Measurements from ENCODE around the gene ZNF423.
"Not testable (repeated sequence)": the region's sequence is repeated elsewhere in the genome, so short reads cannot be mapped to it uniquely, and the experiment has no call there.

ZNF423 gene

GRCh38 chr16:49519008-49519656 lies 336.8 kb downstream of the ZNF423 start:
- no peaks in the 10 kb centered on the region for H3K36me3 Mint-ChIP-seq
- H3K9me3 Mint-ChIP-seq = no peaks in the 10 kb centered on the region
- no peak overlapping the region for H3K27ac Mint-ChIP-seq
- no peak overlapping the region for H3K4me3 Mint-ChIP-seq
- H3K4me1 Mint-ChIP-seq = peaks cover 2% of the 10 kb centered on the region
- DNase-seq (ENCODE audit: low spot score in 2 of 2) (no peak), ATAC-seq (ENCODE audit: low read depth) (no peak)
- H3K27me3 Mint-ChIP-seq = peaks cover 3% of the 10 kb centered on the region

- ATAC-seq (ENCODE audit: low read depth) = no peak
- DNase-seq (ENCODE audit: low spot score in 2 of 2) = no peak
- Mint-ChIP-seq H3K36me3 (no peaks in the 10 kb centered on the region), H3K4me3 (no peak overlapping the region), H3K4me1 (no peaks in the 10 kb centered on the region), H3K27ac (no peak overlapping the region), H3K9me3 (no peaks in the 10 kb centered on the region), H3K27me3 (no peaks in the 10 kb centered on the region)
Observed at GRCh38 chr16:49516382-49517036, 339.4 kb downstream of the ZNF423 start.

DNA sequence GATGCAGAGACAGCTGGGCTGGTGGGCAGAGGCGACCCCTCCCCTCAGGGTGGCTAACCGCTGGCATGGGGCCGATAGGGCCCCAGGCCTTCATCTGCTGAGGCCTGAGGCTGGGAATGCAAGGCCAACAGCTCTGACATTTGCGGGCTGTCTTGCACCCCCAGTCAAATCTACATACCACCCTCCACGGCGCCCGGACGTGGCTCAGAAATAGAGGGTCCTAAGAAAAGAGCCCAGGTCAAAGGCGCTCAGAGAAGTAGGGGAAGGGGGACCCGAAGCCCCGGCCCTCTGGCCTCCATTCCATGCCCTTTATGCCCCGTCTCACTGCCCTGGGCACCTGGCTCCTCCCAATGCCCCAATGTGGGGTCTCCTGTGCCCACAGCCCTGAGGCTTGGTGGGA lies 340.1 kb downstream of the ZNF423 start:
- no peaks in the 10 kb centered on the region for H3K27me3 Mint-ChIP-seq
- H3K4me1 Mint-ChIP-seq = no peaks in the 10 kb centered on the region
- H3K9me3 Mint-ChIP-seq = no peaks in the 10 kb centered on the region
- H3K27ac Mint-ChIP-seq = no peak overlapping the region
- ATAC-seq (ENCODE audit: low read depth) = no peak
- no peaks in the 10 kb centered on the region for H3K36me3 Mint-ChIP-seq
- no peak for DNase-seq (ENCODE audit: low spot score in 2 of 2)
- no peak overlapping the region for H3K4me3 Mint-ChIP-seq

DNA sequence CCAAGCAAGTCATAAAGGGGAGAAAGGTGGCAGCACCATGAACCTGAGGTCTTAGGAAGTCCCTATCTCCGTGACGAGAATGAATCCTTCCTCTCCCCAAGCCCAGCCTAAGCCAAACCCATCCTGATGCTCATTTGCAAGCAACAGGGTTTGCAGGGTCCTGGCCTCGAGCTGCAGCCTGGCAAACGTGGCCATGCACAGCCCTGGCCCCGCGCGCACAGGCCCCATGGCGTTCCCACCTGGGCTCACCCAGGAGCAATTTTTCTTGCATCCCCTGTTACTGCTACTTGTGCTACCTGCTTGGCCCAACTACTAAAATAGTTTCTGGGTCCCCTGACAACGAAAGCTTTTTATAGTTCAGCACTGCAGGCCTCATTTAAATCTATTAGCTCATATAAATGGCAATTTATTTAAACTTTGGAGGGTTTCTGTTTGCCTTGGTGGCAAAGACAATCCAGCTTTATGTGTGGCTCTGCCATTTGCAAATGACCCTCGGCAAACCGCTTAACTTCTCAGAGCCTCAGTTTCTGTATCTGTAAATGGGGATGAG lies 340.8 kb downstream of the ZNF423 start:
- ATAC-seq (ENCODE audit: low read depth) (no peak), DNase-seq (ENCODE audit: low spot score in 2 of 2) (no peak)
- Mint-ChIP-seq H3K27ac (no peak overlapping the region), H3K27me3 (no peaks in the 10 kb centered on the region), H3K9me3 (no peaks in the 10 kb centered on the region), H3K36me3 (no peaks in the 10 kb centered on the region), H3K4me3 (no peak overlapping the region), H3K4me1 (no peaks in the 10 kb centered on the region)

DNA sequence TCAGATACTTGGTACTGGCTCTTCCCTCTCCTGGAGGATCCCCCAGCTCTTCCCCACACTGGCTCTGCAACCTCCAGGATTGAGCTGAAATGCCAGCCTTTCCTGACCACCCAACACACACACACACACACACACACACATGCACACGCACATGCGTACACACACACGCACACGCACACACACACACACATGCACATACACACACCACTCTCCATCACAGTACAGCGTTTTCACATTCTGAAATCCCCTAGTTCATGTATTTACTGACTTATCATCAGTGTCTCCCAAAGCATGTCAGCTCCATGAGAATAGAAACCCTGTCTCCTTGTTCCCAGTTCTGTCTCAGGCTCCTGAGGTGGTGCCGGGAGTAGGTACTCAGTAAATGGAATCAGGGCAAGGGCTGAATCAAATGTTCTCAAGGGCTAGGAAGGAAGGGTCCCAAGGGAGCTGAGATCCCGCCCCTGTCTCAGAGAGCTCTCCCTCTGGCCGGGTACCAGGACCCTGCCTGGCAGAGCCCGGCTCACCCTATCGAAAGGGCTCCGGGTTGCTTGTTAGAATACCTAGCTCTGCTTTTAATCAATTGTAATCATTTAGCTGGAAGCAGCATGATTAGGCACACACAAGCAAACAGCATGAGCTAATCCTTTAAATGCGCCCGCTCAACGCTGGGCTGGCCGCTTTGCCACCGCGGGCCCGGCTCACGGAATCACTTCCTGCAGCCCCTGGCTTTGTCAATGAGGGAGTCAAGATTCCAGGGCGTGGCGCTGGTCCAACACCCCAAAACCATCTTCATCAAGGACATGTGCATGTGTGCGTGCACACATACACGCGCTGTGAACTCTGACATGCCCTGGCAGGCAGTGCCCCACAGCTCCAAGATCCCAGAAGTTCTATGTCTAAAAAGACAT lies 341.6 kb downstream of the ZNF423 start:
- H3K4me1 Mint-ChIP-seq = no peaks in the 10 kb centered on the region
- H3K4me3 Mint-ChIP-seq = no peak overlapping the region
- no peaks in the 10 kb centered on the region for H3K9me3 Mint-ChIP-seq
- ATAC-seq (ENCODE audit: low read depth) (no peak), DNase-seq (ENCODE audit: low spot score in 2 of 2) (no peak)
- H3K27ac Mint-ChIP-seq = no peak overlapping the region
- H3K27me3 Mint-ChIP-seq = no peaks in the 10 kb centered on the region
- H3K36me3 Mint-ChIP-seq = no peaks in the 10 kb centered on the region

DNA sequence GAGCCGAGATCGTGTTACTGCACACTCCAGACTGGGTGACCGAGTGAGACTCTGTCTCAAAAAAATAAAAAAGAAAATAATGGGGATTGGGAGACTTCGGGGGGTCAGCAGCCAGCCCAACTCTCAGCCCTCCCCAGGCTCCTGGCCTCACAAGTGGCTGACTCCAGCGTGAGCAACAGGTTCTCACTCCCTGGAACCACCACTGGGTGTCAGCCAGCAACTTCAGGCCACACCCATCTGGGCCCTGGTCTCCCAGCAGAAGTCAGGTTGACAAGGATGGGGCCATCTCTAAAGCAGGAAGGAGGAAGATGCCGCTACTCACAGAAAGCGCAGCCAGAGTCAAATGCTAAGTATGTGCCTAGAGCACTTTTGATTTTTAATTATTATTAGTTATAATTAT lies 342.9 kb downstream of the ZNF423 start:
- no peak overlapping the region for H3K27ac Mint-ChIP-seq
- H3K36me3 Mint-ChIP-seq = no peaks in the 10 kb centered on the region
- no peak for ATAC-seq (ENCODE audit: low read depth)
- no peak overlapping the region for H3K4me3 Mint-ChIP-seq
- H3K4me1 Mint-ChIP-seq = no peaks in the 10 kb centered on the region
- H3K27me3 Mint-ChIP-seq = no peaks in the 10 kb centered on the region
- DNase-seq (ENCODE audit: low spot score in 2 of 2) = no peak
- H3K9me3 Mint-ChIP-seq = no peaks in the 10 kb centered on the region

DNA sequence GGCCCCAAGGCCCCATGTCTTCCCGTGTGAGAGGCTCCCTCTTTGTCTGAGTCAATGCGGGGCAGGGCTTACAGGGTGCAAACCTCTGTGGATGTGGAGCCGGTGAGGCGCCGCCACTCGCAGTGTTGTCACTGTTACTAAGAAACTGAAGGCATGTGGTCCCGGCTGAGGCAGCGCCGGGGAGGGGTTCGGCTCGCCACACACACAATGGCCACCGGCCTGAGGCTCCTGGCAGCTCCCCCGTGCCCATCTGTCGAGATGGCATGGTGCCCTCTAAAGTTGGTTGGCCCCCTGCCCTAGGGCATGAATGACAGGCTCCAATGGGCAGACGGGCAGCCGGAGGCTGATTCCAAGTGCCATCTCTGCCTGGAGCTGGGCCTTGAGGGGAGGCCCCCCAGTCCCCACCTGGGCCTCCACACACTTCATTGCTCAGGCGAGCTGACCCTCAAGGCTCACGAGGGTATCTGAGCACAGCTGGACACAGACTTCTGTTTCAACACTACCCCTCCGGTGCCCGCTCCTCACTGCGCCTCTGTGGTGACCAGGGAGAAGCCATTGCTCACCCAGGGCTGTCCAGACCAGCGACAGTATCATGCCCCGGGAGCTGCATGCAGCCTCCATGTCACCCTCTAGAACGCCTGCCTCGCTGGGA lies 345.1 kb downstream of the ZNF423 start:
- Mint-ChIP-seq H3K4me1 (no peaks in the 10 kb centered on the region), H3K27me3 (peaks cover 3% of the 10 kb centered on the region), H3K4me3 (no peak overlapping the region), H3K27ac (no peak overlapping the region), H3K36me3 (peaks cover 2% of the 10 kb centered on the region), H3K9me3 (peaks cover 7% of the 10 kb centered on the region)
- no peak for ATAC-seq (ENCODE audit: low read depth)
- DNase-seq (ENCODE audit: low spot score in 2 of 2) = no peak

GRCh38 chr16:49510141-49510540 lies 345.8 kb downstream of the ZNF423 start:
- no peaks in the 10 kb centered on the region for H3K4me1 Mint-ChIP-seq
- no peak overlapping the region for H3K4me3 Mint-ChIP-seq
- ATAC-seq (ENCODE audit: low read depth) (no peak), DNase-seq (ENCODE audit: low spot score in 2 of 2) (no peak)
- H3K27me3 Mint-ChIP-seq = peaks cover 3% of the 10 kb centered on the region
- H3K36me3 Mint-ChIP-seq = peaks cover 2% of the 10 kb centered on the region
- peaks cover 7% of the 10 kb centered on the region for H3K9me3 Mint-ChIP-seq
- H3K27ac Mint-ChIP-seq = no peak overlapping the region

DNA sequence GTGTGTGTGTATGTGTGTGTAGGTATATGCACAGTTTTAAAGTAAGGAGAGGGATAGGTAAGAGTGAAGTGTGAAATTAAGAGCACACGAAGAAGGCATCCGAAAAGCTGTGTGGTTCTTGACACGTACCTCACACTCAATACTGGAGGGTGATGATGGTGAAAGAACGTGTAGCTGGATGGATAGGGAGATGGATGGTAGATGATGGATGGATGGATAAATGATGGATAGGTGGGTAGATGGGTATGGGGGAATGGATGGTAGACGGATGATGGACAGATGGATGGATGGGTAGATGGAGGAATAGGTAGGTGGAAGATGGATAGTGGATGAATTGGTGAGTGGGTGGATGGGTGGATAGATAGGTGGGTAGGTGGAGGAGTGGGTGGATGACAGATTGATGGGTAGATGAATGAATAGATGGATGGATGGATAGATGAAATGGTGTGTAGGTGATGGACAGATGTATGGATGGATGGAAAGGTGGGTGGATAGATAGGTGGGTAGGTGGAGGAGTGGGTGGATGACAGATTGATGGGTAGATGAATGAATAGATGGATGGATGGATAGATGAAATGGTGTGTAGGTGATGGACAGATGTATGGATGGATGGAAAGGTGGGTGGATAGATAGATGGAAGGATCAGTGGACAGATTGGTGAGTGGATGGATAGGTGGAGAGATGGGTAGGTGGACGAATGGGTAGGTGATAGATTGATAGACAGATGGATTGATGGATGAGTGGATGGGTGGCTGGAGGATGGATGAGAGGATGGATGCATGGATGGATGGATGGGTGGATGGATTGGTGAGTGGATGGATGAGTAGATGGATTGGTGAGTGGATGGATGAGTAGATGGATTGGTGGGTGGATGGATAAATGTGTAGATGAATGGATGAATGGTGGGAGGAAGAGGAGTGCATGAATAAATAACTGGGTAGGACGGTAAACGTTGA lies 349.6 kb downstream of the ZNF423 start:
- not testable (repeated sequence) for H3K9me3 Mint-ChIP-seq; H3K27ac Mint-ChIP-seq; H3K27me3 Mint-ChIP-seq; H3K36me3 Mint-ChIP-seq; ATAC-seq (ENCODE audit: low read depth); DNase-seq (ENCODE audit: low spot score in 2 of 2); H3K4me3 Mint-ChIP-seq
- peaks cover 10% of the 10 kb centered on the region for H3K4me1 Mint-ChIP-seq

DNA sequence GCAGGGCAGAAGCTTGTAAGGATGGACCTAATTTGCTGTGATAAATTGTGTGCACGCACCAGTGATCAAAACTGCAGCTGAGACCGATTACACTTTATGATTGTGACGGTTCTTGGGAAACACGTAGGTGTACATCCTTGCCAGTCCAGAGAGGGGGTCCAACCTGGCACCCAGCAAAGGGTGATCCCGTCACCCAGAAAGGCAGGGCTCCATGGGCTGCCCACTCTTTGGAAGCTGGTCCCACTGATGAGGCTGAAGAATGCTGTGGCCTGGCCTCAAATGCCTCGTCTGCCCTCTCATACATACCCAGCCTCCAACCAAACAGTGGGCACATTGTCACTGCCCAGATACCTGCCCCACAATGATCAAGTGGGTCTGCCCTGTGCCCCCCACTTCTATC lies 350.4 kb downstream of the ZNF423 start:
- H3K9me3 Mint-ChIP-seq = peaks cover 7% of the 10 kb centered on the region
- H3K36me3 Mint-ChIP-seq = peaks cover 2% of the 10 kb centered on the region
- no peak overlapping the region for H3K4me3 Mint-ChIP-seq
- no peak overlapping the region for H3K27ac Mint-ChIP-seq
- H3K4me1 Mint-ChIP-seq = peaks cover 10% of the 10 kb centered on the region
- peaks cover 7% of the 10 kb centered on the region for H3K27me3 Mint-ChIP-seq
- no peak for DNase-seq (ENCODE audit: low spot score in 2 of 2)
- ATAC-seq (ENCODE audit: low read depth) = no peak

DNA sequence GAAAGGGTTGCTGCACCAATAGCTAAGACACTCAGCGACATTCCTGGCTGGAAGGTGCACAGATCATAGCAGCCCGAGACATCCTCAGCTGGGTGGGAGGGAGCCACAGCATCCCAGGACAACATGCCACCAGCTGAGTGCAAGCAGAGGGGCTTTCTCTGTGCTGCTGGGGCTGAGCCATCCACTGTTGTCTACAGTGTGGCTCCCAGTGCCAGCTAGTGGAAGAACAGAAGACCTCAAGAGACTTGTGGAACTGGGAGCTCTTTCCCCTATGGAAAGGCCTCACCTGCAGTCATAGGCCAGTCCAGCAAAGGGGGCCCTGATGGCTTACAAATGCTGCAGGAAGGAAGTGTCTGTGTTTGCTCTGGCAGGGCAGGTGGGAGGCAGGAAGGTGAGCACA lies 351.3 kb downstream of the ZNF423 start:
- H3K27ac Mint-ChIP-seq = no peak overlapping the region
- peaks cover 7% of the 10 kb centered on the region for H3K9me3 Mint-ChIP-seq
- H3K27me3 Mint-ChIP-seq = peaks cover 7% of the 10 kb centered on the region
- peaks cover 2% of the 10 kb centered on the region for H3K36me3 Mint-ChIP-seq
- ATAC-seq (ENCODE audit: low read depth) (no peak), DNase-seq (ENCODE audit: low spot score in 2 of 2) (no peak)
- no peak overlapping the region for H3K4me3 Mint-ChIP-seq
- H3K4me1 Mint-ChIP-seq = peaks cover 10% of the 10 kb centered on the region

DNA sequence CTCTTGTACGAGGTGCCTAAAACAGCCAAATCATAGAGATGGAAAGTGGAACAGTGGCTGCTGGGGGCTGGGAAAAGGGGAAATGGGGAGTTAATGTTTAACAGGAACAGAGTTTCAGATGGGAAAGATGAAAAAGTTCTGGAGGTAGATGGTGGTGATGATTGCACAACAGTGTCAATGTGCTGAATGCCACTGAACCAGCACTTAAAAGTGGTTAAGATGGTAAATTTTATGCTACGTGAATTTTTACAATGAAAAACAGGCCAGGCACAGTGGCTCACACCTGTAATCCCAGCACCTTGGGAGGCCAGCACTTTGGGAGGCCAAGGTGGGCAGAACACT lies 351.9 kb downstream of the ZNF423 start:
- ATAC-seq (ENCODE audit: low read depth) (no peak), DNase-seq (ENCODE audit: low spot score in 2 of 2) (no peak)
- H3K4me3 Mint-ChIP-seq = no peak overlapping the region
- peaks cover 7% of the 10 kb centered on the region for H3K9me3 Mint-ChIP-seq
- peaks cover 7% of the 10 kb centered on the region for H3K27me3 Mint-ChIP-seq
- H3K36me3 Mint-ChIP-seq = peaks cover 2% of the 10 kb centered on the region
- peaks cover 10% of the 10 kb centered on the region for H3K4me1 Mint-ChIP-seq
- no peak overlapping the region for H3K27ac Mint-ChIP-seq

Measured in memory B cell (primary cell).